GM21786 (cell line): ENCODE measurements around the gene ERCC6L2.

Experiments used
- ATAC-seq: cut with Tn5 transposase; IDR thresholded peaks from one replicate; pipeline ENCODE4 v1.9.1; 2021; ENCODE audit not compliant: unreplicated experiment

Gene ERCC6L2

DNA sequence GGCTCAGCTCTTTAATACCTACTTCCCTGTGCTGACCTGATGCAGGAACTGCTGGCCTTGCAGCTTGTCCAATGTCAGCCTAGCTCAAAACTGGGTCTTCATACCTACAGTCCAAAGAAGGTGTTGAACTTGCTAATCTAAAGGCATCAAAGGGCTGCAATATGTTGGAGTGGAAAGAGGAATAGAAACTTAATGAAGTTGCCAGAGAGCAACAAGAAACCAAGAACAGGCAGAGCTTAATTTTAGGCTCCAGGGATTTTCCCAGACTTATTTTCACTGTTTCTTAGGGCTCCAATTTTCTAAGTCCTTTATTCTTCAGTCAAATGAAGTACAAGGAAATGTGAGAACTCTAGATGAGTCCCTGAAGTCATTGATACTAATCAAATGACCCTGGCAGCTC is 17.6 kb upstream of the ERCC6L2 start:
- peak; percentile 77 for ATAC-seq

GRCh38 chr9:95862343-95862742 is 13.1 kb upstream of the ERCC6L2 start:
- ATAC-seq: no peak

DNA sequence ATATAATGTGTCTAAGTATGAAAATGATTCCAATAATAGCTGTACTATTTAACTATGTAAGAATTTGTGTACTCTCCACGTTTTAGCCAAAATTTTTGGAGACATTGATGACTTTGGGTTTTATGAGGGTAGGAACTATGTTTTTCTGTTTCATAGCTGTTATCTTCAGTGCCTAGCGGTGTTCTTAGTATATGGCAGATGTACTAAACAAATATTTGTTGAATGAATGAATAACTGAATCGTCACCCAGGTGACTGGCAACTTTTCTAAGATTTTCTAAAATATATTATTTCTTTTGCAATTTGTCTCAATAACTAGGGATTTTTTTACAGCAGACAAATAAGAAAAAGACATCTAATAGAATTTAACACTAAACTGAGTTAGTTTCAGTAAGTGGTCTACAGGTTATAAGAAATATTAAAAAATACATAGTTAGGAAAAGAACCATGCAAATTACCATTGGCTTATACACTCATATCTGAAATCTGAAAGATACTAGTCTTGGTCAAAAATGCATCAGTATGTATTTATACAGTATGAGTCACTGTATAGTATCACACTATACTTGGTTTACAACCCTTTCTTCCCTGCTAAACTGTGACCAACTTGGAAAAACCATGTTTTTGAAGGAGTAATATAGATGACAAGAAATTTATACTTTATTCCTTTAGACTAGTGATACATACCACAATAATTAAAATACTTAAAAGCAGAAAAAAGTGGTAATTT is 10.5 kb upstream of the ERCC6L2 start:
- ATAC-seq: no peak

DNA sequence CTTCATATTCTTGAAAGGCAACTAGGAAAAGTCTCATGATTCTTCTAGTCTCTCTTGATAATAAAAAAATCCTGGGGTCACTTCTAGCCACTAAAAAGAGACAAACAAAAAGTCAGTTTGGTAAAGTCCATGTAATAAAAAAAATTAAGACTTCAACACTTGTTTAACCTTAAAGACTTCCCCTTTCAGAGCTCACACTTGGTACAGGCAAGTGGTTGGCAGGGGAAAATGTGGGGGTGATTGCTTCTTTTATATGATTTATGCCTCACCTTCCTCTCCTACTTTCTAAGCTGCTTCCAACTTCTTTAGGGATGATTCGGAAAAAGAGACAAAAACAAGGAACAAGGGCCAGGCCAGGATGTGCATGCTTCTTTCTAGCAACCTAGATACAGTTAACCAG is 5.1 kb upstream of the ERCC6L2 start:
- no peak for ATAC-seq

DNA sequence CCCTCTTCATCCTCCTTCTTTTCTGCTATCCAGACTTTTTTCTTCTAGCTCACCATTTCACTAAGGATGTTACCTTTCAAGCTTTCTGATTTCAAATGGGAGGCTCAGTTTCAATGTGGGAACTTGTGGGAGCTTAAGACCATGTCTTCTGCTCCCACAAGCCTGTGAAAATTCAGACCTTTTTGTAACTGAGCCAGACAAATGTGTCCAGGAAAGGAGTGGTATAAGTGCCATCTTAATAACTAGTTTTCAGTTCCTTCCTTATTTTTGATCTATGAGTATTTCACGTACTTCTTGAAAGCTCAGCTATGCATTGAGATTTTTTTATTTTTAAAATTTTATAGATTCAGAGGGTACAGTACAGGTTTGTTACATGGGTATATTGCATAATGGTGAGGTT is 4.6 kb upstream of the ERCC6L2 start:
- no peak for ATAC-seq

DNA sequence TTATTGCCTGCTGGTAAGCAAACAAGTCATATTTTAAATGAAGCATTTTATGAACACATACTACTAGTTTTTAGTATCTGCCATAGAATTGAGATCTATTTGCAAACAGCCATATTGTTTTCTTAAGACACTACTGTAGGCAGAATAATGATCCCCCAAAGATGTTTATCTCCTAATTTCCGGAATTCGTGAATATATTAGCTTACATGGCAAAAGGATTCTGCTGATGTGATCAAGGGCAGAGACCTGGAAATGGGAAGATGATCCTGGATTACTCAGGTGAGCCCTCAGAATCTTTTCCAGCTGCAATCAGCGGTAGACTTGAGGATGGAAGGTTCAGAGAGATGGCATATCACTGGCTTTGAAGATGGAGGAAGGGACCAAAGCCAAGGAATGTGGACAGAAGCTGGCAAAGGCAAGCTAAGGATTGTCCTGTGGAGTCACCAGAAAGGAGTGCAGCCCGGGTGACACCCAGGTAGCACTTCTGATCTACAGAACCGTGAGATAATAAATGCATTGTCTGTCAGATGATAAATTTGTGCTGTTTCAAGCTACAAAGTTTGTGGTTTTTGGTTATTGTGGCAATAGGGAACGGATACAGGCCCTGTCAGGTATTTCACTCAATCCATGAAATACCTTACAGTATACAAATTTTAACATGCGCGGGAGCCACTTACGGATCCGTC is 1.0 kb upstream of the ERCC6L2 start:
- no peak for ATAC-seq

DNA sequence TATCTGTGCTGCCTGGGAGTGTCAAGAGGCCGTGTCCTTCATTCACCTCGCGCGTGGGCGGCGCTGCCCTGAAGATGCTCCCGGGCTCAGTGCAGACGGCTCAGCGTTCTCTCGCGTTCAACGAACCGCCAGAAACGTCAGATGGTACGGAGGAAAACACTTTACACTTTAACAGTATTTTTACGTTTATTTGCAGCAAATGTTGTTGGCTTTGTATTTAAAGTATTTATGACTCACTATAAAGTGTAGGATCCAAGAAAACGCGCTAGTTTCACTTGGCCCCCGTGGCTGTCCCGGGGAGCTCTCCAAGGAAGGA is 544 bp upstream of the ERCC6L2 start:
- peak; percentile 20 for ATAC-seq

DNA sequence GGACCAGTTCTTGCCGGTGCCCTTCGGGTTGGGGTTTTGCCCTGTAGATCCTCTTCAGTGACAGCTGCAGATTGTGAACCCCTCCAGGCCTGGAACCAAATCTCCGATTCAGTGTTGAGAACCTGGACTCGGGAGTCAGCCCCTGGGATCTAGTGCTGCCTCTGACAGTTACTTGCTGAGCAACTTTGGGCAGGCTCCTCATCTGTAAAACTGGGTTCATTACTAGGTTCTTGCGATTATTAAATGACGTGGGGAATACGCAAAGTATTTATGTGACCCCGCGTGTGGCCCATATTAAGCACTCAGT is 600 bp downstream of the ERCC6L2 start:
- ATAC-seq: peak; percentile 18

- ATAC-seq: no peak
Observed at GRCh38 chr9:95876595-95876994, 1.1 kb downstream of the ERCC6L2 start.

DNA sequence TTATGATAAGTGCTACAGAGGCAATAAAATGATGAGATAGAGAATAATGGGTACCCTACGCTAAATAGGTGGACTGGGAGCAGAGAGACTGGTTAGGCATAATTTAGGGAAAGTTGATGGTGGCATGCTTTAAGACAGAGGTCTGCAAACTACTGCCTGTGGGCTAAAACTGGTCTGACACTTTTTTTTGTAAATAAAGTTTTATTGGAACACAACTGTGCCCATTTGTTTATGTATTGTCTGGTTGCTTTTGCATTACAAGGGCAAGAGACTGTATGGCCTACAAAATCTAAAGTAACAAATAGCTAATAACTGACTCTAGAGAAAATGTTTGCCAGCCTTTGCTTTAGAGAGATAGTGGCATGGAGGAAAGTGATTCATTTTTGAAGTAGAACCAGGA is 2.5 kb downstream of the ERCC6L2 start:
- no peak for ATAC-seq

GRCh38 chr9:95879591-95879990 is 4.1 kb downstream of the ERCC6L2 start:
- ATAC-seq: no peak

DNA sequence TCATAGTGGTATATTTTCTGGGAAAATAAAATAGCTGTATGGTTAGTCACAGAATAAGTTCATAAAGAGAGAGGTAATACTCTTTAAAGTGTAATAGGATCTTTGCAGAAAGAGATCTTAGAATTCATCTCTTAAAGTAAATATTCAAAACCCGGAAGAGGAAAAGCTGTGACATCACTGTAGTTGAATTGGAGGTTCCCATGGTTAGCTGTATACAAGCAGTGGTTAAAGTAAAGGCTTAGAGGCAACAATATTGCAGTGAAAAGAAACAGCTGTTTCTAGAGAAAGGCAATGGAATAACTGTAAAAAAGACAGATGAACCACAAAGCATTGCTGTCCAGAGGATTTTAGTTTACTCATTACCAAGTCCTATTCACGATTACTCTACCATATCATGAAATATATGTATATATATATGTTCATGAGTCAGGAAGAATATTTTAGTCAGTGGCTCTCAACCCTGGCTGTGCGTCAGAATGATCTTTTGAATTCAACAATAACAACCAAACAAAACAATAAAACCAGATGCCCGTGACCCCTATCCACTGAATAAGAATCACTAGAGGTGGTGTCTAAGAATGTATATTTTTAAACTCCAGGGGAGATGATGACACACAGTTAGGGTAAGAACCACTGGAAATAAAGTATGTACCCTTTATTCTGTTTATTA is 4.7 kb downstream of the ERCC6L2 start:
- no peak for ATAC-seq

GRCh38 chr9:95887926-95888497 is 12.5 kb downstream of the ERCC6L2 start:
- ATAC-seq: no peak

DNA sequence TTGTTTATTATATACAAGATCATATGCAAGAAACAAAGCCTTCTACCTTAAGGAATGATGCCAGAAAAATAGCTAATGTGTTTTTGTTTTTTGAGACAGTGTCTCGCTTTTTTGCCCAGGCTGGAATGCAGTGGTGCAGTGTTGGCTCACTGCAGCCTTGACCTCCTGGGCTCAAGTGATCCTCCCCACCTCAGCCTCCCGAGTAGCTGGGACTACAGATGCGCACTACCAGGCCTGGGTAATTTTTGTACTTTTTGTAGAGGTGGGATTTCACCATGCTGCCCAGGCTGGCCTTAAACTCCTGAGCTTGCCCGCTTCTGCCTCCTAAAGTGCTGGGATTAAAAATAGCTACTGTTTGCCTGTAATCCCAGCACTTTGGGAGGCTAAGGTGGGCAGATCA is 15.1 kb downstream of the ERCC6L2 start:
- no peak for ATAC-seq

DNA sequence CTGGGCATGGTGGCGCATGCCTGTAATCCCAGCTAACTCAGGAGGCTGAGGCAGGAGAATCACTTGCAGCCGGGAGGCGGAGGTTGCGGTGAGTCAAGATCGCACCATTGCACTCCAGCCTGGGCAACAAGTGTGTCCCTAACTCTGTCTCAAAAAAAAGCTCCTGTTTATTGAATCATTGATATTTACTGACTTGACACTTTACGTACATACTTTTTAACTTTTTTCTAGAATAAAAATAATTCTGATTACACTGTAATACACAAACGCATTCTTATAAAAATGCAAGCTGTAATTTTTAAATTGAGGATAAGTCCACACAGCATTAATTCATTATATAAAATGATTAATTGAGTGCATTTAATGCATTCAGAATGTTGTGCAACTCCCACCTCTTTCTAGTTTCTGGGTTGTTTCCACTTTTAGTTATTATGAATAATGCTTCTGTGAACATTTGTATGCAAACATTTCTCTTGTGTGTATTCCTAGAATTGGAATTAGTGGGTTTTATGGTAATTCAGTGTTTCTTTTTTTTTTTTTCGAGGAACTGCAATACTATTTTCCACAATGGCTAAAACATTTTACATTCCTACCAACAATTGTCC is 15.7 kb downstream of the ERCC6L2 start:
- no peak for ATAC-seq

- no peak for ATAC-seq
Observed at GRCh38 chr9:95892690-95893089, 17.2 kb downstream of the ERCC6L2 start.

DNA sequence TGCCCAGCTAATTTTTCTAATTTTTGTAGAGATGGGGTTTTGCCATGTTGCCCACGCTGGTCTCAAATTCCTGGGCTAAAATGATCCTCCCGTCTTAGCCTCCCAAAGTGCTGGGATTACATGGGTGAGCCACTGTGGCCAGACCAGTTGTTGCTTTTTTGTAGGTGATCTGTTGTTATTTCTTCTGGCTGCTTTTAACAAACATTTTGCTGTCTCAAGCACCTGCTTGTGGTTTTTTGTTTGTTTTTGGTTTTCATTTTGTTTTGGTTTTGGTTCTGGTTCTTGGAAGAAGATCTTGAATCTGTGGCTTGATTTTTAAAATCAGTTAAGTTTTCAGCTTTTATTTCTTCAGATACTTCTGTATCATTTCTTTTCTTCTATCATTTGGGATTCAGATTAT is 21.1 kb downstream of the ERCC6L2 start:
- ATAC-seq: no peak

- ATAC-seq: no peak
Observed at GRCh38 chr9:95901506-95901905, 26.0 kb downstream of the ERCC6L2 start.

DNA sequence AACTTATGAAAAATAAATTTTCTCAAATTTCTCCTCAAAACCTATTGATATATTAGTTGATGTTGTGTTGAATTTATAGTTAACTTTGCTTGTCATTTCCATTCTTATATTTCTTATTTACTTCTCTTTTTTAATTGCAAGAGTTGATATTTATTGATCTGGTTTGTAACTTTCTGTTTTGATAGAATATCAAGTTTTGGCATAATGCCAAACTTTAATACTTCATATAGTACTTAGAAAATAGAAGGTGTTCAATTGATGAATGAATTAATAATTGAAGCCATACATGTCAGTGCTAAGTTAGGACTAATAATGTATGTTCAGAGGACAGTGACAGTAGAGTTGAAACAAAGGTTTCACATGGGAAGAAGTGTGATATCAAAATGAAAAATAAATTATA is 27.9 kb downstream of the ERCC6L2 start:
- ATAC-seq: no peak

DNA sequence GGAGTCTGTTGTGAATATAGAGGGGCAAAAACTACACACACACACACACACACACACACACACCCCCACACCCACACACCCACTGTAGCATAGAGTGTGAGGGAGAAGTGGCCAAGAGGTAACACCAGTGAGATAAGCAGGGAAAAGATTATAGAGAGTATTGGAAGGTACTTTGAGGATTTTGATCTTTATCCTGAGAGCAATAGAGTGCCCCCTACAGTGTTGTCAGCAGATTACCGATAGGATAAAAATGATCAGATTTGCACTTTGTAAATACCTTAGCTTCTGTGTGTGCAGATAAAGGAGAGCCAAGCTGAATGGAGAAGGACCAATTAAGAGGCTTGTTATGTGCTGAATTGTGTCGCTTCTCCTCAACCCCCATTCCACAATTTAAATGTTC is 32.3 kb downstream of the ERCC6L2 start:
- ATAC-seq: no peak

- ATAC-seq: no peak
Observed at GRCh38 chr9:95910023-95910707, 34.7 kb downstream of the ERCC6L2 start.
